HL-60 (cell line): ENCODE data around the gene TMEM72.

Experiments used
- DNase-seq, 2 experiments: peaks; one replicate each; pipeline ENCODE4 v3.0.0-alpha.2; 2010 to 2020; ENCODE audit warnings: low read depth in 1 of 2, low spot score in 1 of 2
- H3K27ac ChIP-seq: fragments of 250-450 bp; sonication (Bioruptor Pico); replicated peaks from 2 replicates; pipeline ENCODE4 v1.5.1; 2020; ENCODE audit warnings: mild to moderate bottlenecking, moderate library complexity
- H3K27me3 ChIP-seq: fragments of 250-450 bp; sonication (Bioruptor Pico); 2 replicates; pipeline ENCODE4 v1.5.1; 2021; ENCODE audit warnings: mild to moderate bottlenecking, moderate library complexity; ENCODE audit not compliant: insufficient read depth, poor library complexity, severe bottlenecking
- H3K4me3 ChIP-seq: replicated peaks from 2 replicates; pipeline ENCODE4 v1.5.1; 2011; ENCODE audit warnings: mild to moderate bottlenecking, control low read depth, low read length; ENCODE audit not compliant: insufficient read depth
- GABPA ChIP-seq: IDR thresholded peaks from 2 replicates; pipeline ENCODE4 v1.6.1; 2012; ENCODE audit warnings: low read depth
- POLR2AphosphoS5 ChIP-seq: IDR thresholded peaks from 2 replicates; pipeline ENCODE4 v1.6.1; 2012; ENCODE audit warnings: low read depth
- REST ChIP-seq: IDR thresholded peaks from 2 replicates; pipeline ENCODE4 v1.6.1; 2012; ENCODE audit warnings: low read depth; ENCODE audit not compliant: insufficient replicate concordance
- SPI1 ChIP-seq: IDR thresholded peaks from 2 replicates; pipeline ENCODE4 v1.6.1; 2012; ENCODE audit warnings: low read depth, mild to moderate bottlenecking, borderline replicate concordance
- TF ChIP-seq, protein P1 (sequence below): IDR thresholded peaks from one replicate; pipeline ENCODE4 v1.5.1; 2011; ENCODE audit warnings: low read length, control low read depth, inconsistent platforms; ENCODE audit not compliant: insufficient read depth

The TMEM72 gene

DNA sequence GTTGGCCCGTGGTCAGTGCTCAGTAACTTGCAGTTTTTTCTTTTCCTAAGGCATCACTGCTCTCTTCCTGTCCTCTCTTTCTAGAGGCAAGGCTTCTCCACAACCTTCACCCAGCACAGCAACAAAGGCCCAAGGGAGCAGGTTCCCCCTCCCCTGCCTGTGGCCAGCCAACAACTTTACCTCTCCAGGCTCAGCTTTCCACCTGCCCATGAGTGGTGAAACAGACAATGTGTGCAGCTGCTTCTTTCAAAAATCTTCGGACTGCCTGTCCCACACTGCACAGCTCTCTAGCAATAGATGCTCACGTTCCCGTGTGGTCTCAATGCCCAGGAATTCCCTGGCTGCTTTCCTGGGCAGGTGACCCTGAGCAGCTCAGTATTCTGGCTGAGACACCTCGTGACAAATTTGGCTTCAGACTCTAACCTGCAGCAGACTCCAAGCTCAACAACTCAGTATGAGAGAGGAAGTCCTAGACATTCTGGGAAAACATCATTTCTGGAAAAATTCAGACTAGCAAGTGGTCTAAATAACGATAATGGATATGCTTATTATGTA is 28.9 kb upstream of the TMEM72 start:
- DNase-seq = no peak
- H3K4me3 ChIP-seq = no peak overlapping the region
- H3K27ac ChIP-seq = no peak overlapping the region
- no peak for TF ChIP-seq REST
- TF ChIP-seq GABPA = no peak
- TF ChIP-seq POLR2AphosphoS5 = no peak
- TF ChIP-seq, protein P1, sequence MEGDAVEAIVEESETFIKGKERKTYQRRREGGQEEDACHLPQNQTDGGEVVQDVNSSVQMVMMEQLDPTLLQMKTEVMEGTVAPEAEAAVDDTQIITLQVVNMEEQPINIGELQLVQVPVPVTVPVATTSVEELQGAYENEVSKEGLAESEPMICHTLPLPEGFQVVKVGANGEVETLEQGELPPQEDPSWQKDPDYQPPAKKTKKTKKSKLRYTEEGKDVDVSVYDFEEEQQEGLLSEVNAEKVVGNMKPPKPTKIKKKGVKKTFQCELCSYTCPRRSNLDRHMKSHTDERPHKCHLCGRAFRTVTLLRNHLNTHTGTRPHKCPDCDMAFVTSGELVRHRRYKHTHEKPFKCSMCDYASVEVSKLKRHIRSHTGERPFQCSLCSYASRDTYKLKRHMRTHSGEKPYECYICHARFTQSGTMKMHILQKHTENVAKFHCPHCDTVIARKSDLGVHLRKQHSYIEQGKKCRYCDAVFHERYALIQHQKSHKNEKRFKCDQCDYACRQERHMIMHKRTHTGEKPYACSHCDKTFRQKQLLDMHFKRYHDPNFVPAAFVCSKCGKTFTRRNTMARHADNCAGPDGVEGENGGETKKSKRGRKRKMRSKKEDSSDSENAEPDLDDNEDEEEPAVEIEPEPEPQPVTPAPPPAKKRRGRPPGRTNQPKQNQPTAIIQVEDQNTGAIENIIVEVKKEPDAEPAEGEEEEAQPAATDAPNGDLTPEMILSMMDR = no peak
- TF ChIP-seq SPI1 = no peak
- H3K27me3 ChIP-seq = no peaks in the 10 kb centered on the region

DNA sequence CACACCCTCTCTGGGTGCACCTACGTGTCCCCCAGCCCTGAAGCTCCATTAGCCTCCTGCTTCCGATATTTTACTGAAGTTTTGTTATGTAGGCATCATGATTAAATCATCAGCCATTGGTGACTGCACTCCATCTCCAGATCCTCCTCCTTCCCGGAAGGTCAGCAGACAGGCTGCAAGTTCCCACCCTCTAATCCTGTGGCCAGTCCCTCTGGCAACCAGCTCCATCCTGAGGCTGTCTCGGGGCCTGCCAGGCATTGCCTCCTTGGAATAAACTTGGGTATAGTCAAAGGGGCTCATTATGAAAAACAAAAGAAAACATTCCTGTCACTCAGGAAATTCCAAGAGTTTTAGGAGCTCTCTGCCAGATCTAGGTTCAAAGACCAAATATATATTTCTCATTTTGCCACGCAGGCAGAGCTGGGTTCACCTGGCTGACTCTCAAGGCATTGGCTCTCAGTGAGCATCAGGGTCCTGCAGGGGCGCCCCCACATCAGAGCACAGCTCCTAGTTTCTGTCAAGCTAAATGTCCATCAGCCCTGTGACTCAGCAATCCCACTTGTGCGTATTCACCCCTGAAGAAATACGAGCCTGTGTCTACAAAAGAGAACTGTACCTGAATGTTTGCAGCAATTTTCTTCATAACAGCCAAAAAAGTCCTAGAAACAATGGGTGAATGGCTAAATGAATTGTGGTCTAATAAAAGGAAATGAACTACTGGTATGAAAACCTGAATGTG is 27.4 kb upstream of the TMEM72 start:
- DNase-seq = no peak
- TF ChIP-seq GABPA = no peak
- TF ChIP-seq SPI1 = no peak
- no peak for TF ChIP-seq REST
- TF ChIP-seq, protein P1 = no peak
- TF ChIP-seq POLR2AphosphoS5 = no peak
- Histone ChIP-seq H3K4me3 (no peak overlapping the region), H3K27me3 (no peaks in the 10 kb centered on the region), H3K27ac (no peak overlapping the region)

DNA sequence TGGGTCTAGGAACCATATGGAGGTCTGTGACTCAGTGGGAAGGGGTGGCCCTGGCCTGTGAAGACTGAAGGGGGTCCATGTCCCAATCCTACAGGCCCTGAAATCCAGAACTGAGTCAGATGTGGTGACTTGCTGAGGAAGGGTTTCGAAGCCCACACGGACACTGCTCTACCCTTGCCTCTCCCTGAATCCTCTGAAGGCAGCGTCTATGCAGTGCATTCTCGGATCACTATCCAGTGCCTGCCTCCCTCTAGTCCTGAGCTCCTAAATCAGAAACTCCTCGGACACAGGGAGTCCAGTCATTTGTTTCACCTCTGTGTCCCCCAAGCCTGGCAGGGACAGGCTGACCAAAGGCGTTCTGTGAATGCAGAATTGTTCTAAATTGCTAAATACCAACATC is 25.4 kb upstream of the TMEM72 start:
- TF ChIP-seq REST (no peak), SPI1 (no peak), GABPA (no peak), POLR2AphosphoS5 (no peak)
- TF ChIP-seq, protein P1 = no peak
- no peak for DNase-seq
- Histone ChIP-seq H3K4me3 (no peak overlapping the region), H3K27me3 (no peaks in the 10 kb centered on the region), H3K27ac (no peak overlapping the region)
